ENCODE data around the gene ASB6. TPM values are rescaled to one million over a fixed set of nuclear protein-coding genes. Genes with fewer than 3 reads are reported as not detected.

Gene ASB6
- total and polyA plus RNA-seq, 2 experiments from 2014 or later, result 8.8 to 19.8 TPM

DNA sequence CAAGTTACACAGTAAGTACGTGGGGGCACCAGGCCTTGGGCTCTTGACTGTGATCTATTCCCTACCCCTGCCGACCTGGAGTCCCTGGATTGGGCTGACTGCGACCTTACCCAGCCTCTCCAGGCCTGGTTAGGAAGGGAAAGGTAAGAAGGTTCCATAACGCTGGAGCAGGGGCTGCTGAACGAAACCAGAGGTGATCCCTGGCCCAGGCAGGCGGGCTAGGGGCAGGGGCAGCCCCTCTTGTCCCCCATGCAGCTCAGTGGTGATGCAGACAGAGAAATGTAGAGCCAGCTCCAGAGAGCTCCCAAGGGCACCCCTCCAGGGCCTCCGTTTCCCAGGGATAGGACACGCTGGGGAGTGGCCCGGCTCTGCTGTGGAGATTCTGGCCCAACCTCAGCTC is 37.6 kb upstream of the ASB6 start:
- no peaks in the 10 kb centered on the region for H3K36me3 Mint-ChIP-seq (ENCODE audit: low read depth)
- TF ChIP-seq ZNF331 (CRISPR knock-in tag; IDR thresholded peaks at IDR 0.05; ENCODE audit: low read depth), result no peak
- TF ChIP-seq ZNF462 (CRISPR knock-in tag; IDR thresholded peaks at IDR 0.05), result no peak
- no peak for TF ChIP-seq REST (IDR thresholded peaks at IDR 0.05; ENCODE audit: unreplicated experiment)
- TF ChIP-seq NANOG (IDR thresholded peaks at IDR 0.05; ENCODE audit: borderline replicate concordance), result no peak
- TF ChIP-seq EZH2phosphoT487 (IDR thresholded peaks at IDR 0.05; ENCODE audit: unreplicated experiment), result no peak
- TF ChIP-seq STAT1 (IDR thresholded peaks at IDR 0.05; ENCODE audit: unreplicated experiment), result no peak
- TF ChIP-seq, protein P1, sequence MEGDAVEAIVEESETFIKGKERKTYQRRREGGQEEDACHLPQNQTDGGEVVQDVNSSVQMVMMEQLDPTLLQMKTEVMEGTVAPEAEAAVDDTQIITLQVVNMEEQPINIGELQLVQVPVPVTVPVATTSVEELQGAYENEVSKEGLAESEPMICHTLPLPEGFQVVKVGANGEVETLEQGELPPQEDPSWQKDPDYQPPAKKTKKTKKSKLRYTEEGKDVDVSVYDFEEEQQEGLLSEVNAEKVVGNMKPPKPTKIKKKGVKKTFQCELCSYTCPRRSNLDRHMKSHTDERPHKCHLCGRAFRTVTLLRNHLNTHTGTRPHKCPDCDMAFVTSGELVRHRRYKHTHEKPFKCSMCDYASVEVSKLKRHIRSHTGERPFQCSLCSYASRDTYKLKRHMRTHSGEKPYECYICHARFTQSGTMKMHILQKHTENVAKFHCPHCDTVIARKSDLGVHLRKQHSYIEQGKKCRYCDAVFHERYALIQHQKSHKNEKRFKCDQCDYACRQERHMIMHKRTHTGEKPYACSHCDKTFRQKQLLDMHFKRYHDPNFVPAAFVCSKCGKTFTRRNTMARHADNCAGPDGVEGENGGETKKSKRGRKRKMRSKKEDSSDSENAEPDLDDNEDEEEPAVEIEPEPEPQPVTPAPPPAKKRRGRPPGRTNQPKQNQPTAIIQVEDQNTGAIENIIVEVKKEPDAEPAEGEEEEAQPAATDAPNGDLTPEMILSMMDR (conservative IDR thresholded peaks at IDR 0.05; ENCODE audit: low read depth in 2 of 2), result no peak
- TF ChIP-seq JUNB (IDR thresholded peaks at IDR 0.05; ENCODE audit: unreplicated experiment), result no peak
- TF ChIP-seq ZNF114 (CRISPR knock-in tag; IDR thresholded peaks at IDR 0.05), result no peak
- no peak for TF ChIP-seq CREB1 (CRISPR knock-in tag; IDR thresholded peaks at IDR 0.05; ENCODE audit: low read depth)
- TF ChIP-seq EZH2 (IDR thresholded peaks at IDR 0.05; ENCODE audit: low read depth, unreplicated experiment), result no peak
- Histone ChIP-seq H3K4me2 (no peak overlapping the region), H3K27me3 (ENCODE audit: insufficient read depth) (no peaks in the 10 kb centered on the region), H3F3A (replicated peaks; ENCODE audit: low read depth) (no peaks in the 10 kb centered on the region), H3K27ac (ENCODE audit: low read depth) (no peak overlapping the region), H3K4me3 (no peak overlapping the region), H3K9me2 (ENCODE audit: insufficient read depth) (no peaks in the 10 kb centered on the region), H3K79me2 (replicated peaks; ENCODE audit: insufficient read depth) (no peaks in the 10 kb centered on the region), H2AFZ (no peak overlapping the region), H3K36me3 (ENCODE audit: insufficient read depth) (no peaks in the 10 kb centered on the region), H3K4me1 (ENCODE audit: insufficient read depth) (no peaks in the 10 kb centered on the region; the same call in 1 of the 2 replicates), H4K20me1 (replicated peaks; ENCODE audit: insufficient read depth) (no peaks in the 10 kb centered on the region)
- H3K4me3 Mint-ChIP-seq, result no peak overlapping the region
- DNase-seq (ENCODE audit: low spot score), result no peak
- H3K9me3 Mint-ChIP-seq, result no peaks in the 10 kb centered on the region; the same call in 2 of the 3 replicates
- H3K27ac Mint-ChIP-seq, result no peak overlapping the region
- no peak for ATAC-seq
- H3K4me1 Mint-ChIP-seq, result peaks cover 8% of the 10 kb centered on the region
- H3K27me3 Mint-ChIP-seq (ENCODE audit: insufficient read depth, low read depth, poor library complexity), result peaks cover 7% of the 10 kb centered on the region
